ENCODE results near the gene EYA2. TPM values are rescaled to one million over a fixed set of nuclear protein-coding genes. Genes with fewer than 3 reads are reported as not detected.

EYA2 gene
- total RNA-seq, 2 experiments from 2014 or later: not detected

DNA sequence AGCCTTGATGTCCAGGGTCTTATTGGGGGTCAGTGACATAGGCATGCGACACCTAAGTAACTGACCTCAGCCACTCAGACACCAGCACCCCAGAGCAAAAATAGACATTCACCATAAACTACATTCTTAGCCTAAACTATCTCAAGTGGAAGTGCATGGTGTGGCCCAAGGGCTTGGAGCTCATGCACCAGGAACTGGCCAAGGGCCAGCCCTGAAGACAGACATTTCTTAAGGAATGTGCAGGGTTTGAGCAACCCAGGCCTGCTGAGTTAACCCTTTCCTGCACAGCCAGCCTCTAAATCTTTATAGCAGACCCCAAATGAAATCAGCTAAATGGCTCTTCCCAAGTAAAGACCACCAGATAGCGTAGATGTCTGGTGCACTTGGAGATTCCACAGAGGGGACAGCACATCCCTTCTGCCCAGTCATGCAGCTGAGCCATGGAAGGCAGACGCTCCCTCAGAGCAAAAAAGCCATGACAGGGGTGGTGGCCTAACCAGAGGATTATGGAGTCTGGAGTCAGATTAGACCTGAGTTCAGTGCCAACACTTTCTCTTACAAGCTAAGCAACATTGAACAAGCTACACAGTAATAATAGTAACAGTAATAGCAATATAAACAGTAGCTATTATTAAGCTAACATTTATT lies 239.3 kb downstream of the EYA2 start:
- Mint-ChIP-seq H3K27me3 (peaks cover 8% of the 10 kb centered on the region), H3K9me3 (ENCODE audit: low read depth) (no peaks in the 10 kb centered on the region), H3K4me1 (no peaks in the 10 kb centered on the region), H3K27ac (no peak overlapping the region), H3K4me3 (no peak overlapping the region), H3K36me3 (ENCODE audit: low read depth) (no peaks in the 10 kb centered on the region)
- intact Hi-C loops (cut with DNase I, micrococcal nuclease): no loop called here
- CTCF ChIA-PET: interaction anchor here (0.7 kb wide), 1 partner anchor 253 kb away, joined by 3 read pairs; no protein-coding TSS in a partner anchor
- ATAC-seq (no peak), DNase-seq (no peak)
- POLR2A ChIA-PET: no interaction called here

DNA sequence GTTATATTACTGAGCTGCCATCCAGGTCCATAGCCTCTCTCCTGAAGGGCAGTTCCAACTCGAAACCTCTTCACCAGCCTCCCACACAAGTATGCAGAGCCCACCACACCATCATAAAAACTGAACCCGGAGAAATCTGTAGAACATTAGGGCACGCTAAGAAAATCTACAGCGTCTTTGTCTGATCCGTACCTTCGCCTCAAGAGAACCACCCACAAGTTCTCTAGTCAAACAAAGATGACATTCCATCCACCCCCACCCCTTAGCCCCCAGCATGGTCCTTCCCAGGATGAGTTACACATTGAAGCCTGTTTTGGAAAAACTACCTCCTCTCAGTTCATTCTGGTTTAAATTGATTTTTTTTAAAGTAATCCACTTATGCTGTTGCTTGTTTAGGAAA lies 242.1 kb downstream of the EYA2 start:
- H3K27me3 Mint-ChIP-seq: peaks cover 2% of the 10 kb centered on the region
- no peak for ATAC-seq

GRCh38 chr20:47137231-47137870 lies 242.7 kb downstream of the EYA2 start:
- H3K4me1 Mint-ChIP-seq: no peaks in the 10 kb centered on the region
- ChIA-PET POLR2A (no interaction called here), CTCF (no interaction called here)
- intact Hi-C loops (cut with DNase I, micrococcal nuclease): no loop called here
- DNase-seq: no peak
- H3K36me3 Mint-ChIP-seq (ENCODE audit: low read depth): no peaks in the 10 kb centered on the region
- H3K27me3 Mint-ChIP-seq: peaks cover 2% of the 10 kb centered on the region
- H3K4me3 Mint-ChIP-seq: no peak overlapping the region
- no peak for ATAC-seq
- H3K27ac Mint-ChIP-seq: no peak overlapping the region
- no peaks in the 10 kb centered on the region for H3K9me3 Mint-ChIP-seq (ENCODE audit: low read depth)

More for the DNA sequence above, 242.1 kb downstream of the EYA2 start:
- ChIA-PET CTCF (no interaction called here), POLR2A (no interaction called here)
- Mint-ChIP-seq H3K4me1 (no peaks in the 10 kb centered on the region), H3K36me3 (ENCODE audit: low read depth) (no peaks in the 10 kb centered on the region), H3K27ac (no peak overlapping the region), H3K4me3 (no peak overlapping the region), H3K9me3 (ENCODE audit: low read depth) (no peaks in the 10 kb centered on the region)
- intact Hi-C loops (cut with DNase I, micrococcal nuclease): no loop called here
- DNase-seq: no peak

GRCh38 chr20:47139934-47140535 lies 245.4 kb downstream of the EYA2 start:
- no peaks in the 10 kb centered on the region for H3K9me3 Mint-ChIP-seq (ENCODE audit: low read depth)
- CTCF ChIA-PET: interaction anchor here (0.5 to 0.9 kb wide), 2 partner anchors 394 to 524 kb away, joined by 3 read pairs; no protein-coding TSS in a partner anchor
- intact Hi-C loops (cut with DNase I, micrococcal nuclease): no loop called here

DNA sequence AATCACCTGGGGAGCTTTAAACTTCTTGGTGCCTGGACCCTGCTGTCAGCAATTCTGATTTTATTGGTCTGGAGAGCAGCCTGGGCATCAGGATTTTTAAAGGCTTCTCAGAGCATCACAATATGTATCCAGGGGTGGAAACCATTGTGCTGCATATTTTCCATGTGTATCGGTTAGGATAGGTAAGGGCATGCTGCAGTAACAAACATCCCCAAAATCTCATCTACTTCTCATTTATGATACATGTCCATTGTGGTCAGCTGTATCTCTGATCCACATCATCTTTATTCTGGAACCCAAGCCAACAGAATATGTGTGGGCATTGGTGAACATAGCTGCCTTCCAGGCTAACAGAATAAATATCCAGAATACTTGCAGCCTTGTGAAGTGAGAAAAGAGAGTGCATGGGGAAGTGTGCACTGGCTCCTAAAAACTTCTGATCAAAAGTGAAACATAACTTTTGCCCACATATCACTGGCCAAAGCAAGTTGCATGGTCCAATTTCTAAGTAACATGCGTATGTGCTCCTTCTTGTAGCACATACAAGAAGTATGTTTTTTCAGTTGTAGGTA lies 246.8 kb downstream of the EYA2 start:
- DNase-seq: no peak
- Mint-ChIP-seq H3K4me3 (no peak overlapping the region), H3K27ac (no peak overlapping the region), H3K27me3 (peaks cover 12% of the 10 kb centered on the region), H3K4me1 (no peaks in the 10 kb centered on the region), H3K9me3 (ENCODE audit: low read depth) (no peaks in the 10 kb centered on the region), H3K36me3 (ENCODE audit: low read depth) (no peaks in the 10 kb centered on the region)
- ATAC-seq: no peak
- intact Hi-C loops (cut with DNase I, micrococcal nuclease): no loop called here
- CTCF ChIA-PET: no interaction called here
- POLR2A ChIA-PET: no interaction called here

More at GRCh38 chr20:47139934-47140535, 245.4 kb downstream of the EYA2 start:
- no peak for ATAC-seq
- POLR2A ChIA-PET: no interaction called here
- no peak for DNase-seq
- H3K4me3 Mint-ChIP-seq: no peak overlapping the region
- no peak overlapping the region for H3K27ac Mint-ChIP-seq
- no peaks in the 10 kb centered on the region for H3K36me3 Mint-ChIP-seq (ENCODE audit: low read depth)
- H3K4me1 Mint-ChIP-seq: no peaks in the 10 kb centered on the region
- peaks cover 10% of the 10 kb centered on the region for H3K27me3 Mint-ChIP-seq

- CTCF ChIA-PET: no interaction called here
- Mint-ChIP-seq H3K36me3 (ENCODE audit: low read depth) (no peaks in the 10 kb centered on the region), H3K27ac (no peak overlapping the region), H3K9me3 (ENCODE audit: low read depth) (no peaks in the 10 kb centered on the region), H3K4me3 (no peak overlapping the region), H3K4me1 (no peaks in the 10 kb centered on the region), H3K27me3 (peaks cover 10% of the 10 kb centered on the region)
- DNase-seq (no peak), ATAC-seq (no peak)
- intact Hi-C loops (cut with DNase I, micrococcal nuclease): no loop called here
- POLR2A ChIA-PET: no interaction called here
Observed at GRCh38 chr20:47141941-47142773, 247.5 kb downstream of the EYA2 start.

DNA sequence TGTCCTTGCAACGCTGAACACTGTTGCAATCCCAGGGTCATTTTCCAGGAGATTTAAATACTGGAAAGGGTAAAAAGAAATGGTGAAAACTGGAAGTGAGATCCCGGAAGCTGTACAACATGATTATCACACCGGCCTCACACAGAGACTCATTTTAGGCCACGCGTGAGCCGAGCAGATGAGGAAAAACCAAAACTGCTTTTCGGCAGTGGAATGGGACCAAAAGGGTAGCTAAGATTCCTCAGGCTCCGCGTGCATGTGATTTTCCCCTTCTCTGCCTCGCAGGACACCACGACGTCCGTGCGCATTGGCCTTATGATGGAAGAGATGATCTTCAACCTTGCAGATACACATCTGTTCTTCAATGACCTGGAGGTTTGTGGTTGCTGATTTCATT lies 248.1 kb downstream of the EYA2 start:
- Mint-ChIP-seq H3K36me3 (ENCODE audit: low read depth) (no peaks in the 10 kb centered on the region), H3K27ac (no peak overlapping the region), H3K9me3 (ENCODE audit: low read depth) (no peaks in the 10 kb centered on the region), H3K4me1 (no peaks in the 10 kb centered on the region), H3K27me3 (peaks cover 10% of the 10 kb centered on the region), H3K4me3 (no peak overlapping the region)
- DNase-seq: no peak
- POLR2A ChIA-PET: no interaction called here
- CTCF ChIA-PET: no interaction called here
- no peak for ATAC-seq
- intact Hi-C loops (cut with DNase I, micrococcal nuclease): no loop called here

DNA sequence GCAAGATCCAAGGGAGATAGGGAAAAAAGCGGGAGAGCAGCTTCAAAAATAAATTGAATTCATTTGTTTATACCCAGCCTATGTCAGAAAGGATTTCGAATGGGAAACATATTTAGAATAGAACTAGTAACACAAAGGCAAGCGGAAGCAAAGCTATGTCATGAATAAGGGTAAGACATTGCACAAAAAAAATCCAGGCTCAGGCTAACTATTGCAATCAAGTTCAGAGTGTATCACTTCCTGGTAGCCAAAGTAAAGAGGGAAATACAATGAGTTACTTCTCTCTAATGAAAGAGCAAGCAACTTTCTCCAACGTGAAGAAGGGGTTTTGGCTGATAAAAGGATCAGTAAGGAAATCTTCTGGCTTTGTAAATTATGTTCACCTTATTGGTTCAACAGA lies 249.0 kb downstream of the EYA2 start:
- Mint-ChIP-seq H3K36me3 (ENCODE audit: low read depth) (no peaks in the 10 kb centered on the region), H3K9me3 (ENCODE audit: low read depth) (no peaks in the 10 kb centered on the region), H3K27ac (no peak overlapping the region), H3K4me1 (no peaks in the 10 kb centered on the region), H3K4me3 (no peak overlapping the region), H3K27me3 (peaks cover 10% of the 10 kb centered on the region)
- ATAC-seq (no peak), DNase-seq (no peak)
- intact Hi-C loops (cut with DNase I, micrococcal nuclease): no loop called here
- ChIA-PET CTCF (no interaction called here), POLR2A (no interaction called here)

DNA sequence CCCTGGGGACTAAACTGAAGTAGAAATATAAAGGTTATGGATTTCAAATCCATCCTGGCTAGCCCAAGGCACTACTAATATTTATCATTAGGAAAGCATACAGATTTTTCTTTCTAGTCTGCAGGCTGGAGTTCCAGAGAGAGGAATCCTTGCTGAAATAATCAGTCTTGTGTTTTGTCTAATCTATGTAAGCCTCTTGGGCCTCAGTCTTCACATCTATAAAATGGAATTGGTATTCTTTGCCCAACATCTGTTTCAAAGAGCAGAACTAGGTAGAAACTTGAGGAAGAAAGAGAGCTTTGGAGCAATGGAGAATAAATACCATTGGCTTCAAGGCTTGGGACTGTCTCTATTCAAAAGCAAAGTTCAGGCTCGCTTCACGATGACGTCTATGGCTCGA lies 249.8 kb downstream of the EYA2 start:
- Mint-ChIP-seq H3K4me3 (no peak overlapping the region), H3K36me3 (ENCODE audit: low read depth) (no peaks in the 10 kb centered on the region), H3K27ac (no peak overlapping the region), H3K27me3 (peaks cover 10% of the 10 kb centered on the region), H3K9me3 (ENCODE audit: low read depth) (no peaks in the 10 kb centered on the region), H3K4me1 (no peaks in the 10 kb centered on the region)
- POLR2A ChIA-PET: no interaction called here
- no peak for ATAC-seq
- intact Hi-C loops (cut with DNase I, micrococcal nuclease): no loop called here
- CTCF ChIA-PET: no interaction called here
- no peak for DNase-seq

- ATAC-seq (no peak), DNase-seq (no peak)
- Mint-ChIP-seq H3K4me1 (no peaks in the 10 kb centered on the region), H3K27me3 (peaks cover 15% of the 10 kb centered on the region), H3K36me3 (ENCODE audit: low read depth) (no peaks in the 10 kb centered on the region), H3K4me3 (no peak overlapping the region), H3K27ac (no peak overlapping the region), H3K9me3 (ENCODE audit: low read depth) (no peaks in the 10 kb centered on the region)
- intact Hi-C loops (cut with DNase I, micrococcal nuclease): no loop called here
- POLR2A ChIA-PET: no interaction called here
- CTCF ChIA-PET: no interaction called here
Observed at GRCh38 chr20:47146686-47147085, 252.0 kb downstream of the EYA2 start.

- ChIA-PET CTCF (interaction anchor here (0.6 kb wide), 1 partner anchor 93 kb away, joined by 3 read pairs; no protein-coding TSS in a partner anchor), POLR2A (no interaction called here)
- intact Hi-C loops (cut with DNase I, micrococcal nuclease): no loop called here
- no peak for DNase-seq
- no peak overlapping the region for H3K4me3 Mint-ChIP-seq
- no peaks in the 10 kb centered on the region for H3K9me3 Mint-ChIP-seq (ENCODE audit: low read depth)
- no peaks in the 10 kb centered on the region for H3K36me3 Mint-ChIP-seq (ENCODE audit: low read depth)
- no peaks in the 10 kb centered on the region for H3K4me1 Mint-ChIP-seq
- peaks cover 13% of the 10 kb centered on the region for H3K27me3 Mint-ChIP-seq
- no peak for ATAC-seq
- no peak overlapping the region for H3K27ac Mint-ChIP-seq
Observed at GRCh38 chr20:47148059-47148458, 253.4 kb downstream of the EYA2 start.

Measured in activated CD4-positive, alpha-beta T cell treated with anti-CD3 and anti-CD28 coated beads for 36 hours (primary cell).